HepG2 (cell line): ENCODE measurements around the gene CTRB2. TPM values are rescaled to one million over a fixed set of nuclear protein-coding genes. Genes with fewer than 3 reads are reported as not detected.

Experiments used
- ARNTL ChIP-seq: sonication (generic); formaldehyde crosslinking; IDR thresholded peaks from 2 replicates; pipeline ENCODE4 v1.4.0; 2020; ENCODE audit warnings: mild to moderate bottlenecking, missing genetic modification reagents
- E2F1 ChIP-seq: sonication (generic); formaldehyde crosslinking; IDR thresholded peaks from 2 replicates; pipeline ENCODE4 v1.5.0; 2020; ENCODE audit warnings: missing genetic modification reagents
- IRX3 ChIP-seq: sonication (generic); formaldehyde crosslinking; IDR thresholded peaks from 2 replicates; pipeline ENCODE4 v1.8.1; 2023; ENCODE audit warnings: mild to moderate bottlenecking, low read depth, missing genetic modification reagents, borderline replicate concordance
- KMT2B ChIP-seq: IDR thresholded peaks from 2 replicates; pipeline ENCODE4 v1.6.1; 2016; ENCODE audit warnings: missing genetic modification reagents, missing compliant biosample characterization
- MIER3 ChIP-seq: IDR thresholded peaks from 2 replicates; pipeline ENCODE4 v1.6.1; 2016; ENCODE audit warnings: missing compliant biosample characterization, borderline replicate concordance
- PHF20 ChIP-seq: sonication (generic); formaldehyde crosslinking; IDR thresholded peaks from 2 replicates; pipeline ENCODE4 v1.5.0; 2020; ENCODE audit warnings: mild to moderate bottlenecking, missing genetic modification reagents
- TERF1 ChIP-seq: sonication (generic); formaldehyde crosslinking; IDR thresholded peaks from 2 replicates; pipeline ENCODE4 v1.8.0; 2022; ENCODE audit warnings: mild to moderate bottlenecking, missing genetic modification reagents, moderate library complexity
- THAP8 ChIP-seq: sonication (generic); formaldehyde crosslinking; IDR thresholded peaks from 2 replicates; pipeline ENCODE4 v1.5.1; 2020; ENCODE audit warnings: missing genetic modification reagents, mild to moderate bottlenecking, borderline replicate concordance
- TMF1 ChIP-seq: sonication (generic); formaldehyde crosslinking; IDR thresholded peaks from 2 replicates; pipeline ENCODE4 v1.8.1; 2022; ENCODE audit warnings: low read depth, missing genetic modification reagents
- ZBTB7A ChIP-seq: sonication (generic); formaldehyde crosslinking; IDR thresholded peaks from 2 replicates; pipeline ENCODE4 v1.8.0; 2022; ENCODE audit warnings: mild to moderate bottlenecking, missing genetic modification reagents
- ZMYM3 ChIP-seq: sonication (generic); formaldehyde crosslinking; IDR thresholded peaks from 2 replicates; pipeline ENCODE4 v1.5.1; 2020; ENCODE audit warnings: mild to moderate bottlenecking, missing genetic modification reagents
- ZNF225 ChIP-seq: sonication (generic); formaldehyde crosslinking; IDR thresholded peaks from 2 replicates; pipeline ENCODE4 v1.4.0; 2020; ENCODE audit warnings: mild to moderate bottlenecking, missing genetic modification reagents
- ZNF251 ChIP-seq: sonication (generic); formaldehyde crosslinking; IDR thresholded peaks from 2 replicates; pipeline ENCODE4 v1.9.0; 2021; ENCODE audit warnings: mild to moderate bottlenecking, missing genetic modification reagents
- ZNF30 ChIP-seq: sonication (generic); formaldehyde crosslinking; IDR thresholded peaks from 2 replicates; pipeline ENCODE4 v1.5.0; 2020; ENCODE audit warnings: mild to moderate bottlenecking, missing genetic modification reagents
- ZNF549 ChIP-seq: sonication (generic); formaldehyde crosslinking; IDR thresholded peaks from 2 replicates; pipeline ENCODE4 v1.5.0; 2020; ENCODE audit warnings: missing genetic modification reagents
- ZNF639 ChIP-seq: conservative IDR thresholded peaks from 2 replicates; pipeline ENCODE4 v1.6.1; 2018; ENCODE audit warnings: missing genetic modification reagents
- ZNF720 ChIP-seq: sonication (generic); formaldehyde crosslinking; IDR thresholded peaks from 2 replicates; pipeline ENCODE4 v1.4.0; 2020; ENCODE audit warnings: missing genetic modification reagents
- polyA plus RNA-seq, 8 experiments: library from polyadenylated mRNA; depleted of rRNA in 3 of 8; stranded (reverse) in 7 of 8; unstranded in 1 of 8; fragments of >200 nt; fragmentation: Illumina TruSeq in 4 of 8; extraction: Trizol in 4 of 8; gene quantifications; 2 replicates each; pipeline versions ENCODE4 v1.2.1 to v1.2.3, GENCODE V29; 2011 to 2016; ENCODE audit warnings: low read depth in 4 of 8, missing spikeins in 1 of 8, mixed read lengths in 1 of 8; ENCODE audit not compliant: insufficient read depth in 1 of 8
- total RNA-seq, 5 experiments: library from RNA; depleted of rRNA; stranded (reverse); fragments of >200 nt; fragmentation: Illumina TruSeq; extraction: Trizol; gene quantifications; 2 replicates each; pipeline ENCODE4 v1.2.3, GENCODE V29; 2016; ENCODE audit warnings: low read depth in 1 of 5
- TF ChIP-seq, protein P1 (sequence below): sonication (generic); formaldehyde crosslinking; IDR thresholded peaks from 2 replicates; pipeline ENCODE4 v1.5.1; 2020; ENCODE audit warnings: mild to moderate bottlenecking, moderate library complexity, missing genetic modification reagents
- TF ChIP-seq, protein P2 (sequence below): sonication (generic); formaldehyde crosslinking; IDR thresholded peaks from 2 replicates; pipeline ENCODE4 v1.8.1; 2023; ENCODE audit warnings: mild to moderate bottlenecking, moderate library complexity, missing genetic modification reagents
- TF ChIP-seq, protein P3 (sequence below): sonication (generic); formaldehyde crosslinking; IDR thresholded peaks from 2 replicates; pipeline ENCODE4; 2020; ENCODE audit warnings: missing genetic modification reagents, mild to moderate bottlenecking, borderline replicate concordance

The CTRB2 gene
- total and polyA plus RNA-seq, 2 of the 13 experiments (the other 11 are each of a cell fraction or from before 2014, with no cell fraction given), result 0.13 TPM; not detected in 1

GRCh38 chr16:75250809-75251279 is 43.9 kb upstream of the CTRB2 start (continued):
- TF ChIP-seq, protein P1, sequence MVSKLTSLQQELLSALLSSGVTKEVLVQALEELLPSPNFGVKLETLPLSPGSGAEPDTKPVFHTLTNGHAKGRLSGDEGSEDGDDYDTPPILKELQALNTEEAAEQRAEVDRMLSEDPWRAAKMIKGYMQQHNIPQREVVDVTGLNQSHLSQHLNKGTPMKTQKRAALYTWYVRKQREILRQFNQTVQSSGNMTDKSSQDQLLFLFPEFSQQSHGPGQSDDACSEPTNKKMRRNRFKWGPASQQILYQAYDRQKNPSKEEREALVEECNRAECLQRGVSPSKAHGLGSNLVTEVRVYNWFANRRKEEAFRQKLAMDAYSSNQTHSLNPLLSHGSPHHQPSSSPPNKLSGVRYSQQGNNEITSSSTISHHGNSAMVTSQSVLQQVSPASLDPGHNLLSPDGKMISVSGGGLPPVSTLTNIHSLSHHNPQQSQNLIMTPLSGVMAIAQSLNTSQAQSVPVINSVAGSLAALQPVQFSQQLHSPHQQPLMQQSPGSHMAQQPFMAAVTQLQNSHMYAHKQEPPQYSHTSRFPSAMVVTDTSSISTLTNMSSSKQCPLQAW (CRISPR knock-in tag), result peak; percentile 96
- TF ChIP-seq TMF1 (CRISPR knock-in tag) (0 out of 2 replicates have a peak, but pooled peaks have one; percentile 28), IRX3 (CRISPR knock-in tag) (no peak; the same call in 1 of the 2 replicates), ZNF225 (CRISPR knock-in tag) (no peak), E2F1 (CRISPR knock-in tag) (peak; percentile 60; the same call in 1 of the 2 replicates), TERF1 (CRISPR knock-in tag) (no peak), KMT2B (CRISPR knock-in tag) (no peak; the same call in 1 of the 2 replicates), ZNF549 (CRISPR knock-in tag) (no peak), ZNF720 (no peak), THAP8 (CRISPR knock-in tag) (peak; percentile 5; the same call in 1 of the 2 replicates), ZNF639 (CRISPR knock-in tag) (peak; percentile 83), MIER3 (no peak), ZNF30 (peak; percentile 57; the same call in 1 of the 2 replicates), ZMYM3 (CRISPR knock-in tag) (no peak), PHF20 (CRISPR knock-in tag) (no peak), ARNTL (peak; percentile 6; the same call in 1 of the 2 replicates), ZNF251 (CRISPR knock-in tag) (no peak), ZBTB7A (no peak)
- TF ChIP-seq, protein P2, sequence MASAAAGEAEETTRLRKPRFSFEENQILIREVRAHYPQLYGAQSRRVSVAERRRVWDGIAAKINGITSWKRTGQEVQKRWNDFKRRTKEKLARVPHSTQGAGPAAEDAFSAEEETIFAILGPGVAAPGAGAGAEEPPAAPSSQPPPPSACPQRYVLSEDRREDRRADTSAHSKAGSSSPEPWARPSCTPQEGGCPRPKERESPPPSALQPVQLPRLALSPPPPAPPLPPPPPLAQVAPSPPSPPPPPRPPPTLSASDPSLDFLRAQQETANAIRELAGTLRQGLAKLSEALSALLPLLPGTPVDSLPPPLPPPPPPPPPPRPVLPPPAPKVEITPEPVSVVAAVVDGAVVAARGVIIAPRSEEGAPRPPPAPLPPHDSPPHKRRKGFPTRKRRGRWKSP (CRISPR knock-in tag), result peak; percentile 61; the same call in 1 of the 2 replicates
- TF ChIP-seq, protein P3, sequence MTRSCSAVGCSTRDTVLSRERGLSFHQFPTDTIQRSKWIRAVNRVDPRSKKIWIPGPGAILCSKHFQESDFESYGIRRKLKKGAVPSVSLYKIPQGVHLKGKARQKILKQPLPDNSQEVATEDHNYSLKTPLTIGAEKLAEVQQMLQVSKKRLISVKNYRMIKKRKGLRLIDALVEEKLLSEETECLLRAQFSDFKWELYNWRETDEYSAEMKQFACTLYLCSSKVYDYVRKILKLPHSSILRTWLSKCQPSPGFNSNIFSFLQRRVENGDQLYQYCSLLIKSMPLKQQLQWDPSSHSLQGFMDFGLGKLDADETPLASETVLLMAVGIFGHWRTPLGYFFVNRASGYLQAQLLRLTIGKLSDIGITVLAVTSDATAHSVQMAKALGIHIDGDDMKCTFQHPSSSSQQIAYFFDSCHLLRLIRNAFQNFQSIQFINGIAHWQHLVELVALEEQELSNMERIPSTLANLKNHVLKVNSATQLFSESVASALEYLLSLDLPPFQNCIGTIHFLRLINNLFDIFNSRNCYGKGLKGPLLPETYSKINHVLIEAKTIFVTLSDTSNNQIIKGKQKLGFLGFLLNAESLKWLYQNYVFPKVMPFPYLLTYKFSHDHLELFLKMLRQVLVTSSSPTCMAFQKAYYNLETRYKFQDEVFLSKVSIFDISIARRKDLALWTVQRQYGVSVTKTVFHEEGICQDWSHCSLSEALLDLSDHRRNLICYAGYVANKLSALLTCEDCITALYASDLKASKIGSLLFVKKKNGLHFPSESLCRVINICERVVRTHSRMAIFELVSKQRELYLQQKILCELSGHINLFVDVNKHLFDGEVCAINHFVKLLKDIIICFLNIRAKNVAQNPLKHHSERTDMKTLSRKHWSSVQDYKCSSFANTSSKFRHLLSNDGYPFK, result no peak
